ENCODE measurements around the gene SOX5.

SOX5 gene

GRCh38 chr12:23758608-23759007 lies 190.9 kb downstream of the SOX5 start:
- Histone ChIP-seq H3F3A (ENCODE audit: low read depth) (no peaks in the 10 kb centered on the region), H3K4me2 (ENCODE audit: low read depth, low read length, poor library complexity, severe bottlenecking) (no peak overlapping the region), H3K4me1 (ENCODE audit: insufficient read depth, low read length, poor library complexity, severe bottlenecking) (no peaks in the 10 kb centered on the region), H2AFZ (ENCODE audit: low read length) (no peak overlapping the region), H3K9me3 (ENCODE audit: insufficient read depth, low read depth, low read length) (no peaks in the 10 kb centered on the region), H4K20me1 (ENCODE audit: insufficient read depth, low read length, poor library complexity, severe bottlenecking) (no peaks in the 10 kb centered on the region), H3K9me2 (replicated peaks; ENCODE audit: low read depth, low read length) (no peaks in the 10 kb centered on the region), H3K27me3 (ENCODE audit: insufficient read depth, low read length, poor library complexity, severe bottlenecking) (no peaks in the 10 kb centered on the region), H3K79me2 (ENCODE audit: insufficient read depth, low read length) (no peaks in the 10 kb centered on the region), H3K36me3 (ENCODE audit: insufficient read depth, low read length) (no peaks in the 10 kb centered on the region), H3K4me3 (ENCODE audit: low read length, poor library complexity, severe bottlenecking) (no peak overlapping the region), H3K9ac (ENCODE audit: low read depth, low read length, poor library complexity, severe bottlenecking) (no peak overlapping the region)
- TF ChIP-seq, protein P1, sequence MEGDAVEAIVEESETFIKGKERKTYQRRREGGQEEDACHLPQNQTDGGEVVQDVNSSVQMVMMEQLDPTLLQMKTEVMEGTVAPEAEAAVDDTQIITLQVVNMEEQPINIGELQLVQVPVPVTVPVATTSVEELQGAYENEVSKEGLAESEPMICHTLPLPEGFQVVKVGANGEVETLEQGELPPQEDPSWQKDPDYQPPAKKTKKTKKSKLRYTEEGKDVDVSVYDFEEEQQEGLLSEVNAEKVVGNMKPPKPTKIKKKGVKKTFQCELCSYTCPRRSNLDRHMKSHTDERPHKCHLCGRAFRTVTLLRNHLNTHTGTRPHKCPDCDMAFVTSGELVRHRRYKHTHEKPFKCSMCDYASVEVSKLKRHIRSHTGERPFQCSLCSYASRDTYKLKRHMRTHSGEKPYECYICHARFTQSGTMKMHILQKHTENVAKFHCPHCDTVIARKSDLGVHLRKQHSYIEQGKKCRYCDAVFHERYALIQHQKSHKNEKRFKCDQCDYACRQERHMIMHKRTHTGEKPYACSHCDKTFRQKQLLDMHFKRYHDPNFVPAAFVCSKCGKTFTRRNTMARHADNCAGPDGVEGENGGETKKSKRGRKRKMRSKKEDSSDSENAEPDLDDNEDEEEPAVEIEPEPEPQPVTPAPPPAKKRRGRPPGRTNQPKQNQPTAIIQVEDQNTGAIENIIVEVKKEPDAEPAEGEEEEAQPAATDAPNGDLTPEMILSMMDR (conservative IDR thresholded peaks at IDR 0.05; ENCODE audit: low read length) = no peak
- no peak for TF ChIP-seq EZH2phosphoT487 (IDR thresholded peaks at IDR 0.05; ENCODE audit: borderline replicate concordance)

DNA sequence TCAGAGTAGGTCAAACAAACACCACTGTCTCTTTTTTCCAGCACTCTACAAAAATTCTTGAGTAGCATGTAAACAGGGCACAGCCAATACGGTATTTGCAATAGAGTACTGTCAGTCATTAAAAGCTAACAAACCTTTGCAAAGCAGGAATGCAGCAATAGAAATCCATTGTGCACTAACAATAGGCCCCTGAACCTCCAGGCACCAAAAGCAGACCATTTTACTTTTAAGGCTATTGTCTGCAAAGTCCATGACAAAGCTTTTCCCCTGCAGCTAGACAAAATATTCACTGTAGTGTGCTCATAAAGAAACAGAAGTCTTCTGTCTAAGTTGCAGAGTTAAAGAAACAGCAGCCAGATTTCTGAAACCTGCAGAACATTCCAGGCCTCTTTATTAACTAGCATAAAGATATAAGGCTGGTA lies 191.9 kb downstream of the SOX5 start:
- H2AFZ ChIP-seq (ENCODE audit: low read length) = no peak overlapping the region
- no peak for TF ChIP-seq EZH2phosphoT487 (IDR thresholded peaks at IDR 0.05; ENCODE audit: borderline replicate concordance)
- TF ChIP-seq, protein P1 (conservative IDR thresholded peaks at IDR 0.05; ENCODE audit: low read length) = no peak
- no peaks in the 10 kb centered on the region for H3K9me2 ChIP-seq (replicated peaks; ENCODE audit: low read depth, low read length)
- no peaks in the 10 kb centered on the region for H3K9me3 ChIP-seq (ENCODE audit: insufficient read depth, low read depth, low read length)
- H3K27me3 ChIP-seq (ENCODE audit: insufficient read depth, low read length, poor library complexity, severe bottlenecking) = no peaks in the 10 kb centered on the region
- H3K4me2 ChIP-seq (ENCODE audit: low read depth, low read length, poor library complexity, severe bottlenecking) = no peak overlapping the region
- H4K20me1 ChIP-seq (ENCODE audit: insufficient read depth, low read length, poor library complexity, severe bottlenecking) = no peaks in the 10 kb centered on the region
- H3K9ac ChIP-seq (ENCODE audit: low read depth, low read length, poor library complexity, severe bottlenecking) = no peak overlapping the region
- H3K4me1 ChIP-seq (ENCODE audit: insufficient read depth, low read length, poor library complexity, severe bottlenecking) = no peaks in the 10 kb centered on the region
- no peaks in the 10 kb centered on the region for H3K36me3 ChIP-seq (ENCODE audit: insufficient read depth, low read length)
- no peak overlapping the region for H3K4me3 ChIP-seq (ENCODE audit: low read length, poor library complexity, severe bottlenecking)
- no peaks in the 10 kb centered on the region for H3K79me2 ChIP-seq (ENCODE audit: insufficient read depth, low read length)
- no peaks in the 10 kb centered on the region for H3F3A ChIP-seq (ENCODE audit: low read depth)

DNA sequence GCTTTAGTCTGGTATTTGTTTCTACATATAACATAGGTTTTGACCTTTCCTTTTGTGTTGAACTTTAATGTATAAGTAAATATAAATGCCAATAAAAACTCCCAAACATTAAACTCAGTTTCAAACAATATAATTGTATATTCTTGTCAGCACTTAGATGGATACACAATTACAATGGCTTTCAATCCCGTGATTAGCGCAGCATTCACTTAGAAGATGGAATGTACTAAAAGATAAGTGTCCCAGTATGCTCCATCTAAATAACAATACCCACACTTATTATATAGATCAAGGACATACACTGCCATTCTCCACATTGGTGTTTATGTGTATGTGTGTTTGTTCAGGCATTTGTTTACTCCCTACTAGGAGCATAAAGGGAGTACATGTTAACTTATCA lies 193.1 kb downstream of the SOX5 start:
- no peaks in the 10 kb centered on the region for H3K27me3 ChIP-seq (ENCODE audit: insufficient read depth, low read length, poor library complexity, severe bottlenecking)
- no peak for TF ChIP-seq EZH2phosphoT487 (IDR thresholded peaks at IDR 0.05; ENCODE audit: borderline replicate concordance)
- TF ChIP-seq, protein P1 (conservative IDR thresholded peaks at IDR 0.05; ENCODE audit: low read length) = no peak
- no peaks in the 10 kb centered on the region for H3K4me1 ChIP-seq (ENCODE audit: insufficient read depth, low read length, poor library complexity, severe bottlenecking)
- no peak overlapping the region for H3K4me3 ChIP-seq (ENCODE audit: low read length, poor library complexity, severe bottlenecking)
- H3K9me2 ChIP-seq (replicated peaks; ENCODE audit: low read depth, low read length) = no peaks in the 10 kb centered on the region
- H4K20me1 ChIP-seq (ENCODE audit: insufficient read depth, low read length, poor library complexity, severe bottlenecking) = no peaks in the 10 kb centered on the region
- H3F3A ChIP-seq (ENCODE audit: low read depth) = no peaks in the 10 kb centered on the region
- no peak overlapping the region for H2AFZ ChIP-seq (ENCODE audit: low read length)
- no peak overlapping the region for H3K9ac ChIP-seq (ENCODE audit: low read depth, low read length, poor library complexity, severe bottlenecking)
- no peaks in the 10 kb centered on the region for H3K36me3 ChIP-seq (ENCODE audit: insufficient read depth, low read length)
- H3K79me2 ChIP-seq (ENCODE audit: insufficient read depth, low read length) = no peaks in the 10 kb centered on the region
- no peak overlapping the region for H3K4me2 ChIP-seq (ENCODE audit: low read depth, low read length, poor library complexity, severe bottlenecking)
- no peaks in the 10 kb centered on the region for H3K9me3 ChIP-seq (ENCODE audit: insufficient read depth, low read depth, low read length)
